Subcutaneous abdominal adipose tissue (tissue), 5 donors: Measurements from ENCODE around the gene SLC35G3.

ENCODE experiments used
- H3K27ac ChIP-seq: one replicate; pipeline ENCODE4 v1.7.0; 2013; ENCODE audit warnings: low read depth, mild to moderate bottlenecking, inconsistent platforms, low read length, moderate library complexity
- H3K27me3 ChIP-seq, 5 donors: one replicate each; pipeline ENCODE4 v1.7.0; 2013; ENCODE audit warnings: low read length in 5 of 5, inconsistent platforms in 1 of 5; ENCODE audit not compliant: control insufficient read depth in 5 of 5, insufficient read depth in 4 of 5
- H3K36me3 ChIP-seq, 5 donors: one replicate each; pipeline ENCODE4 v1.7.0; 2013; ENCODE audit warnings: low read length in 5 of 5; ENCODE audit not compliant: control insufficient read depth in 5 of 5, insufficient read depth in 5 of 5
- H3K4me1 ChIP-seq, 5 donors: one replicate each; pipeline ENCODE4 v1.7.0; 2013; ENCODE audit warnings: low read length in 5 of 5, mild to moderate bottlenecking in 3 of 5, moderate library complexity in 1 of 5; ENCODE audit not compliant: control insufficient read depth in 5 of 5, insufficient read depth in 5 of 5
- H3K4me3 ChIP-seq, 5 donors: one replicate each; pipeline ENCODE4 v1.7.0; 2013; ENCODE audit warnings: low read length in 5 of 5, low read depth in 1 of 5
- H3K9ac ChIP-seq, 5 donors: one replicate each; pipeline ENCODE4 v1.7.0; 2013; ENCODE audit warnings: low read length in 5 of 5, mild to moderate bottlenecking in 4 of 5, moderate library complexity in 3 of 5
- H3K9me3 ChIP-seq, 5 donors: one replicate each; pipeline ENCODE4 v1.7.0; 2013; ENCODE audit warnings: low read length in 5 of 5; ENCODE audit not compliant: control insufficient read depth in 5 of 5
- donor health status: healthy.
- donor health status: healthy.
- donor health status: healthy.
- donor health status: healthy.
- donor health status: healthy.

The SLC35G3 gene

DNA sequence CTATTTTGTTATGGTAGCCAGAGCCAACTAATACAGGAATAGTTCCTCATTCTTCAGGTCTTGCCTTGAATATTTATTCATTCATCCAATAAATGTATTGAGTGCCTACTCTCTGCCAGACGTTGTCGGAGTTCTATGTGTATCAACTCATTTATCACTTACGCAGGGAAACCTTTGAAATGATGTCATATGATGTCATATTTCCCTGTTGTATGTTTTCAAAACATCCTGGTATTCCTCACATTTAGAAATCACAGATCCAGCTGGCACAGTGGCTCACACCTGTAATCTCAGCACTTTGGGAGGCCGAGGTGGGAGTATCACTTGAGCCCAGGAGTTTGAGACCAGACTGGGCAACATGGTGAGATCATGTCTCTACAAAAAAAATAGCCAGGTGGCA, 49.4 kb downstream of the SLC35G3 start:
- Histone ChIP-seq H3K4me1 (peaks cover 8 to 31% (median 30%) of the 10 kb centered on the region in 5 donors), H3K9me3 (no peaks in the 10 kb centered on the region), H3K4me3 (no peak overlapping the region), H3K9ac (no peak overlapping the region), H3K27me3 (no peaks in the 10 kb centered on the region), H3K27ac (no peak overlapping the region), H3K36me3 (peaks cover 0 to 2% (median under 1%) of the 10 kb centered on the region in 5 donors)
